NCI-H1930 (cell line): Measurements from ENCODE around the gene RESF1.

ENCODE experiments used
- DNase-seq, 2 experiments: peaks; one replicate each; lab custom pipeline; 2025; lab: John Stamatoyannopoulos, UW

RESF1 gene

GRCh38 chr12:32005496-32006125 lies 46.4 kb downstream of the RESF1 start:
- DNase-seq: no peak
